H9 (cell line): ENCODE measurements around the gene CREB5. TPM values are rescaled to one million over a fixed set of nuclear protein-coding genes. Genes with fewer than 3 reads are reported as not detected.

Experiments
- DNase-seq: peaks from one replicate; pipeline ENCODE4 v3.0.0-alpha.2; 2017
- H2AFZ ChIP-seq: one replicate; pipeline ENCODE4 v1.6.1; 2013; ENCODE audit warnings: mild to moderate bottlenecking, low read length, control low read depth, moderate library complexity
- H2AK5ac ChIP-seq: 2 replicates; pipeline ENCODE4 v1.6.1; 2013; ENCODE audit warnings: low read length, control low read depth, mixed read lengths; ENCODE audit not compliant: insufficient read length
- H2BK120ac ChIP-seq: one replicate; pipeline ENCODE4 v1.6.1; 2013; ENCODE audit warnings: low read depth, mild to moderate bottlenecking, low read length, control low read depth, inconsistent platforms; ENCODE audit not compliant: poor library complexity, severe bottlenecking
- H2BK12ac ChIP-seq: 2 replicates; pipeline ENCODE4 v1.6.1; 2013; ENCODE audit warnings: low read length, control low read depth, mixed read lengths, low read depth; ENCODE audit not compliant: insufficient read length
- H2BK15ac ChIP-seq: 2 replicates; pipeline ENCODE4 v1.6.1; 2013; ENCODE audit warnings: low read depth, low read length, control low read depth
- H2BK20ac ChIP-seq: one replicate; pipeline ENCODE4 v1.6.1; 2013; ENCODE audit warnings: low read depth, mild to moderate bottlenecking, low read length, control low read depth, inconsistent platforms; ENCODE audit not compliant: poor library complexity, severe bottlenecking
- H2BK5ac ChIP-seq: 2 replicates; pipeline ENCODE4 v1.6.1; 2013; ENCODE audit warnings: low read length, control low read depth, mixed read lengths; ENCODE audit not compliant: insufficient read length
- H3K14ac ChIP-seq: 2 replicates; pipeline ENCODE4 v1.6.1; 2013; ENCODE audit warnings: low read length, control low read depth; ENCODE audit not compliant: insufficient read depth
- H3K18ac ChIP-seq: 2 replicates; pipeline ENCODE4 v1.6.1; 2013; ENCODE audit warnings: low read depth, mild to moderate bottlenecking, mixed read lengths, low read length, control low read depth; ENCODE audit not compliant: insufficient read length
- H3K23ac ChIP-seq: 2 replicates; pipeline ENCODE4 v1.6.1; 2013; ENCODE audit warnings: low read length, control low read depth, mixed read lengths, low read depth; ENCODE audit not compliant: insufficient read length
- H3K23me2 ChIP-seq: 2 replicates; pipeline ENCODE4 v1.6.1; 2013; ENCODE audit warnings: low read depth, mild to moderate bottlenecking, mixed read lengths, low read length, control low read depth; ENCODE audit not compliant: insufficient read length, poor library complexity, severe bottlenecking
- H3K27ac ChIP-seq: 2 replicates; pipeline ENCODE4 v1.5.1; 2013; ENCODE audit warnings: low read length, control low read depth, mixed read lengths, low read depth; ENCODE audit not compliant: insufficient read length
- H3K27me3 ChIP-seq: 2 replicates; pipeline ENCODE4 v1.6.1; 2013; ENCODE audit warnings: low read length, control low read depth, inconsistent platforms; ENCODE audit not compliant: insufficient read depth
- H3K4ac ChIP-seq: 2 replicates; pipeline ENCODE4 v1.6.1; 2013; ENCODE audit warnings: low read depth, mild to moderate bottlenecking, control low read depth, inconsistent platforms, low read length, moderate library complexity
- H3K4me1 ChIP-seq: 2 replicates; pipeline ENCODE4 v1.6.1; 2013; ENCODE audit warnings: low read length, control low read depth, inconsistent platforms; ENCODE audit not compliant: insufficient read depth
- H3K4me2 ChIP-seq: 2 replicates; pipeline ENCODE4 v1.6.1; 2013; ENCODE audit warnings: low read length, control low read depth, mixed read lengths; ENCODE audit not compliant: insufficient read length, insufficient read depth
- H3K56ac ChIP-seq: 2 replicates; pipeline ENCODE4 v1.6.1; 2013; ENCODE audit warnings: low read depth, mild to moderate bottlenecking, mixed read lengths, low read length, control low read depth; ENCODE audit not compliant: insufficient read length
- H3K79me1 ChIP-seq: 2 replicates; pipeline ENCODE4 v1.6.1; 2013; ENCODE audit warnings: low read depth, mild to moderate bottlenecking, moderate library complexity, low read length, control low read depth, inconsistent platforms; ENCODE audit not compliant: insufficient read depth, poor library complexity, severe bottlenecking
- H3K79me2 ChIP-seq: 2 replicates; pipeline ENCODE4 v1.6.1; 2013; ENCODE audit warnings: low read length, control low read depth, inconsistent platforms; ENCODE audit not compliant: insufficient read depth
- H3K9ac ChIP-seq: 2 replicates; pipeline ENCODE4 v1.6.1; 2013; ENCODE audit warnings: low read length, control low read depth, mixed read lengths; ENCODE audit not compliant: insufficient read length; ENCODE audit errors: extremely low read depth
- H3K9me3 ChIP-seq: one replicate; pipeline ENCODE4 v1.6.1; 2013; ENCODE audit warnings: low read depth, low read length, inconsistent platforms; ENCODE audit not compliant: control insufficient read depth
- H3T11ph ChIP-seq: one replicate; pipeline ENCODE4 v1.6.1; 2013; ENCODE audit warnings: mild to moderate bottlenecking, low read length, control low read depth, inconsistent platforms
- H4K20me1 ChIP-seq: one replicate; pipeline ENCODE4 v1.6.1; 2013; ENCODE audit not compliant: control insufficient read depth, insufficient read length, insufficient read depth
- H4K5ac ChIP-seq: 2 replicates; pipeline ENCODE4 v1.6.1; 2013; ENCODE audit warnings: low read depth, mild to moderate bottlenecking, mixed read lengths, low read length, control low read depth; ENCODE audit not compliant: insufficient read length
- H4K8ac ChIP-seq: replicated peaks from 2 replicates; pipeline ENCODE4 v1.6.1; 2013; ENCODE audit warnings: low read length, control low read depth, mixed read lengths, low read depth; ENCODE audit not compliant: insufficient read length
- H4K91ac ChIP-seq: 2 replicates; pipeline ENCODE4 v1.6.1; 2013; ENCODE audit warnings: low read depth, mild to moderate bottlenecking, moderate library complexity, mixed read lengths, low read length, control low read depth; ENCODE audit not compliant: insufficient read length
- H3K27ac Mint-ChIP-seq, 3 experiments: 2 replicates in 2 of 3; 3 replicates in 1 of 3; pipeline ENCODE4 v1.8.0; 2020 to 2021; ENCODE audit warnings: mixed read lengths in 3 of 3, mild to moderate bottlenecking in 1 of 3, moderate library complexity in 1 of 3
- H3K27me3 Mint-ChIP-seq: 2 replicates; pipeline ENCODE4 v1.8.0; 2021; ENCODE audit warnings: low read depth, mild to moderate bottlenecking, moderate library complexity, mixed read lengths
- H3K36me3 Mint-ChIP-seq, 3 experiments: 2 replicates in 2 of 3; 3 replicates in 1 of 3; pipeline ENCODE4 v1.8.0; 2020 to 2021; ENCODE audit warnings: low read depth in 3 of 3, mixed read lengths in 3 of 3; ENCODE audit not compliant: insufficient read depth in 1 of 3
- H3K4me1 Mint-ChIP-seq, 2 experiments: 2 replicates each; pipeline ENCODE4 v1.8.0; 2020; ENCODE audit warnings: mixed read lengths in 2 of 2
- H3K4me3 Mint-ChIP-seq, 2 experiments: 2 replicates in 1 of 2; 3 replicates in 1 of 2; pipeline ENCODE4 v1.8.0; 2020 to 2021; ENCODE audit warnings: mild to moderate bottlenecking in 2 of 2, mixed read lengths in 2 of 2, moderate library complexity in 1 of 2
- H3K9me3 Mint-ChIP-seq, 2 experiments: 2 replicates in 1 of 2; 3 replicates in 1 of 2; pipeline ENCODE4 v1.8.0; 2020; ENCODE audit warnings: mild to moderate bottlenecking in 2 of 2, mixed read lengths in 2 of 2, moderate library complexity in 1 of 2
- WGBS: extraction: QIAGEN DNeasy Blood & Tissue Kit; methylation state at CpG from one replicate; pipeline ENCODE4 v1.1.7; 2013; ENCODE audit warnings: missing lambda C conversion rate, low lambda C conversion rate, mixed read lengths; ENCODE audit not compliant: insufficient read length; ENCODE audit errors: extremely low coverage; 5-methylcytosine and 5-hydroxymethylcytosine counted together
- total RNA-seq: library from RNA; stranded (reverse); gene quantifications from 2 replicates; pipeline ENCODE4 v1.2.1, GENCODE V29; 2021
- TF ChIP-seq, protein P1 (sequence below): fragments of 200-600 bp; sonication (generic); conservative IDR thresholded peaks from 3 replicates; pipeline ENCODE4 v1.8.0; 2021; ENCODE audit warnings: antibody characterized with exemption, mild to moderate bottlenecking

CREB5 gene
- total RNA-seq, 1 experiment from 2014 or later, result 4.0 TPM

DNA sequence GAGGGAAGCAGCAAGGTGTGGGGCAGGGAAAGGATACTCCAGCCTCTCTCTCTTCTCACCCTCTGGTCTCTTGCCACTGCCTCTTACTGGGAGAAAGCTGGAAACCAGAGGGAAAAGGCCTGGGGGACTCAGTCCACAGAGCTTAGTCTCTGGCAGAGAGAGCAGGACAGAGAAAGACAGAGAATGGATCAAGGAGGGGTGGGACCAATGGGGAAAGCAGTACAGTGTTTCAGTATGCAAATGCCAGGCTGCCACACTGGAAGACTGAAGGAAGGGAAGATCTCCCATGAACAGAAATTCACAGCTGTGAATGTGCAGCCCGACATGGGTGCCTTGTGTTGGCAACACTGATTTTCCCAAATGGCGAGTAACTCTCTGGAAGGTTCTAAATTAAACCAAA lies 40.4 kb downstream of the CREB5 start:
- TF ChIP-seq, protein P1, sequence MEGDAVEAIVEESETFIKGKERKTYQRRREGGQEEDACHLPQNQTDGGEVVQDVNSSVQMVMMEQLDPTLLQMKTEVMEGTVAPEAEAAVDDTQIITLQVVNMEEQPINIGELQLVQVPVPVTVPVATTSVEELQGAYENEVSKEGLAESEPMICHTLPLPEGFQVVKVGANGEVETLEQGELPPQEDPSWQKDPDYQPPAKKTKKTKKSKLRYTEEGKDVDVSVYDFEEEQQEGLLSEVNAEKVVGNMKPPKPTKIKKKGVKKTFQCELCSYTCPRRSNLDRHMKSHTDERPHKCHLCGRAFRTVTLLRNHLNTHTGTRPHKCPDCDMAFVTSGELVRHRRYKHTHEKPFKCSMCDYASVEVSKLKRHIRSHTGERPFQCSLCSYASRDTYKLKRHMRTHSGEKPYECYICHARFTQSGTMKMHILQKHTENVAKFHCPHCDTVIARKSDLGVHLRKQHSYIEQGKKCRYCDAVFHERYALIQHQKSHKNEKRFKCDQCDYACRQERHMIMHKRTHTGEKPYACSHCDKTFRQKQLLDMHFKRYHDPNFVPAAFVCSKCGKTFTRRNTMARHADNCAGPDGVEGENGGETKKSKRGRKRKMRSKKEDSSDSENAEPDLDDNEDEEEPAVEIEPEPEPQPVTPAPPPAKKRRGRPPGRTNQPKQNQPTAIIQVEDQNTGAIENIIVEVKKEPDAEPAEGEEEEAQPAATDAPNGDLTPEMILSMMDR, result no peak
- Histone ChIP-seq H3K79me1 (no peaks in the 10 kb centered on the region), H3K23me2 (no peaks in the 10 kb centered on the region), H2BK15ac (no peak overlapping the region), H2BK20ac (no peak overlapping the region), H2BK12ac (no peak overlapping the region), H2AK5ac (no peak overlapping the region), H3K27me3 (no peaks in the 10 kb centered on the region), H3K14ac (peak overlapping the region; percentile 0; the same call in 1 of the 2 replicates), H3K79me2 (no peaks in the 10 kb centered on the region), H4K20me1 (no peaks in the 10 kb centered on the region), H3K4me2 (no peak overlapping the region), H2BK120ac (no peak overlapping the region), H3K18ac (no peak overlapping the region), H4K5ac (no peak overlapping the region), H4K8ac (no peak overlapping the region), H2AFZ (no peak overlapping the region), H3K9ac (no peak overlapping the region), H3K27ac (no peak overlapping the region), H3K23ac (no peak overlapping the region), H2BK5ac (no peak overlapping the region), H3T11ph (no peak overlapping the region), H3K9me3 (no peaks in the 10 kb centered on the region), H3K56ac (no peak overlapping the region), H3K4ac (no peak overlapping the region), H4K91ac (no peak overlapping the region), H3K4me1 (peaks cover 5% of the 10 kb centered on the region; the same call in 1 of the 2 replicates)
- DNase-seq, result no peak
- peaks cover 1% of the 10 kb centered on the region; the same call in 1 of the 2 replicates for H3K27me3 Mint-ChIP-seq
- WGBS, result no CpG with 5 or more reads among the region's 2 CpGs
- peaks cover 16 to 20% of the 10 kb centered on the region in 2 experiments for H3K4me1 Mint-ChIP-seq
- H3K27ac Mint-ChIP-seq, result peak overlapping the region in 1 of 3 experiments; percentile 46; a peak in 1 of 7 replicates
- H3K36me3 Mint-ChIP-seq, result no peaks in the 10 kb centered on the region
- no peak overlapping the region for H3K4me3 Mint-ChIP-seq
- no peaks in the 10 kb centered on the region; a peak in 1 of 5 replicates for H3K9me3 Mint-ChIP-seq
